Liver (tissue), 9 donors: ENCODE results near the gene CDH15. TPM values are rescaled to one million over a fixed set of nuclear protein-coding genes. Genes with fewer than 3 reads are reported as not detected.

Experiments used
- DNase-seq: peaks from one replicate; pipeline ENCODE4 v3.0.0-alpha.2; 2017; ENCODE audit warnings: low spot score
- H3K27ac ChIP-seq, 2 donors: one replicate each; pipeline ENCODE4 v1.7.0; 2013; ENCODE audit warnings: inconsistent platforms in 2 of 2, low read length in 2 of 2, control low read depth in 1 of 2, low read depth in 1 of 2, mild to moderate bottlenecking in 1 of 2
- H3K27me3 ChIP-seq, 4 donors: one replicate each; pipeline versions ENCODE4 v1.6.1 to v1.7.0; 2013; ENCODE audit warnings: low read length in 3 of 4, inconsistent platforms in 1 of 4, mild to moderate bottlenecking in 1 of 4, moderate library complexity in 1 of 4; ENCODE audit not compliant: control insufficient read depth in 4 of 4, insufficient read depth in 4 of 4
- H3K36me3 ChIP-seq, 4 donors: one replicate each; pipeline versions ENCODE4 v1.6.1 to v1.7.0; 2013; ENCODE audit warnings: low read length in 3 of 4, mild to moderate bottlenecking in 3 of 4, low read depth in 1 of 4, moderate library complexity in 1 of 4; ENCODE audit not compliant: control insufficient read depth in 4 of 4, insufficient read depth in 3 of 4
- H3K4me1 ChIP-seq, 4 donors: one replicate each; pipeline versions ENCODE4 v1.6.1 to v1.7.0; 2013; ENCODE audit warnings: low read length in 3 of 4, mild to moderate bottlenecking in 3 of 4, moderate library complexity in 1 of 4; ENCODE audit not compliant: control insufficient read depth in 4 of 4, insufficient read depth in 4 of 4
- H3K4me3 ChIP-seq, 3 donors: one replicate each; pipeline versions ENCODE4 v1.6.1 to v1.7.0; 2013; ENCODE audit warnings: low read length in 3 of 3, control low read depth in 1 of 3, low read depth in 1 of 3, mild to moderate bottlenecking in 1 of 3
- H3K9ac ChIP-seq, 2 donors: one replicate each; pipeline ENCODE4 v1.7.0; 2013; ENCODE audit warnings: low read length in 2 of 2, mild to moderate bottlenecking in 2 of 2, moderate library complexity in 2 of 2, control low read depth in 1 of 2, low read depth in 1 of 2
- H3K9me3 ChIP-seq, 4 donors: one replicate each; pipeline versions ENCODE4 v1.6.1 to v1.7.0; 2013; ENCODE audit warnings: low read length in 3 of 4; ENCODE audit not compliant: control insufficient read depth in 4 of 4
- EGR1 ChIP-seq, 2 donors: IDR thresholded peaks; 2 replicates each; pipeline ENCODE4 v1.6.1; 2016 to 2018; ENCODE audit warnings: antibody characterized with exemption in 2 of 2, low read depth in 2 of 2
- FOXA1 ChIP-seq: IDR thresholded peaks from 2 replicates; pipeline ENCODE4 v1.6.1; 2016; ENCODE audit warnings: antibody characterized with exemption
- FOXA2 ChIP-seq: IDR thresholded peaks from 2 replicates; pipeline ENCODE4 v1.6.1; 2016; ENCODE audit warnings: antibody characterized with exemption
- GABPA ChIP-seq, 2 donors: IDR thresholded peaks in 1 of 2; conservative IDR thresholded peaks in 1 of 2; 2 replicates each; pipeline ENCODE4 v1.6.1; 2016; ENCODE audit warnings: antibody characterized with exemption in 2 of 2, mild to moderate bottlenecking in 1 of 2, moderate library complexity in 1 of 2
- HNF4A ChIP-seq, 2 donors: conservative IDR thresholded peaks; 2 replicates each; pipeline ENCODE4 v1.6.1; 2016; ENCODE audit warnings: antibody characterized with exemption in 2 of 2, mild to moderate bottlenecking in 2 of 2
- JUND ChIP-seq, 2 donors: IDR thresholded peaks; 2 replicates each; pipeline ENCODE4 v1.6.1; 2016; ENCODE audit warnings: antibody characterized with exemption in 2 of 2
- NR2F2 ChIP-seq: IDR thresholded peaks from 2 replicates; pipeline ENCODE4 v1.6.1; 2016; ENCODE audit warnings: antibody characterized with exemption
- RAD21 ChIP-seq, 2 donors: IDR thresholded peaks; 2 replicates each; pipeline ENCODE4 v1.6.1; 2016; ENCODE audit warnings: antibody characterized with exemption in 2 of 2, mild to moderate bottlenecking in 2 of 2
- RXRA ChIP-seq, 2 donors: IDR thresholded peaks; 2 replicates each; pipeline ENCODE4 v1.6.1; 2017 to 2018; ENCODE audit warnings: antibody characterized with exemption in 2 of 2, mild to moderate bottlenecking in 1 of 2
- YY1 ChIP-seq: IDR thresholded peaks from 2 replicates; pipeline ENCODE4 v1.6.1; 2016; ENCODE audit warnings: antibody characterized with exemption, mild to moderate bottlenecking
- WGBS: extraction: QIAGEN DNeasy Blood & Tissue Kit; methylation state at CpG from one replicate; pipeline ENCODE4 v1.1.7; 2013; 5-methylcytosine and 5-hydroxymethylcytosine counted together
- polyA plus RNA-seq, 2 donors: library from polyadenylated mRNA; stranded (reverse) in 1 of 2; unstranded in 1 of 2; fragments of 200-250 nt in 1 of 2; fragments of >200 nt in 1 of 2; fragmentation: Nextera tagmentation in 1 of 2; extraction: Ambion mirVana in 1 of 2; gene quantifications; one replicate each; pipeline versions ENCODE4 v1.2.1 to v1.2.3, GENCODE V29; 2013 to 2015
- total RNA-seq, 2 donors: library from RNA; depleted of rRNA; stranded (reverse); fragments of >200 nt; gene quantifications; one replicate each; pipeline ENCODE4 v1.2.3, GENCODE V29; 2014
- TF ChIP-seq, protein P1 (sequence below): fragments of 150-350 bp; IDR thresholded peaks from 2 replicates; pipeline ENCODE4 v1.5.1; 2017; ENCODE audit warnings: improper control_type of control experiment, low read depth, low read length; ENCODE audit not compliant: missing input control
- TF ChIP-seq, protein P2 (sequence below): IDR thresholded peaks from 2 replicates; pipeline ENCODE4 v1.6.1; 2016; ENCODE audit warnings: antibody characterized with exemption, mild to moderate bottlenecking
- TF ChIP-seq, protein P3 (sequence below): IDR thresholded peaks from 2 replicates; pipeline ENCODE4 v1.6.1; 2016; ENCODE audit warnings: antibody characterized with exemption
- TF ChIP-seq, protein P4 (sequence below): IDR thresholded peaks from 2 replicates; pipeline ENCODE4 v1.6.1; 2016; ENCODE audit warnings: antibody characterized with exemption
- TF ChIP-seq, protein P5 (sequence below): IDR thresholded peaks from 2 replicates; pipeline ENCODE4 v1.6.1; 2016; ENCODE audit warnings: antibody characterized with exemption
- donor health status: healthy.
- donor health status: healthy.
- donor health status: healthy.
- donor health status: healthy.
- donor health status: healthy.

Gene CDH15
- total and polyA plus RNA-seq, 4 donors, result 0.12 TPM; not detected in 3

DNA sequence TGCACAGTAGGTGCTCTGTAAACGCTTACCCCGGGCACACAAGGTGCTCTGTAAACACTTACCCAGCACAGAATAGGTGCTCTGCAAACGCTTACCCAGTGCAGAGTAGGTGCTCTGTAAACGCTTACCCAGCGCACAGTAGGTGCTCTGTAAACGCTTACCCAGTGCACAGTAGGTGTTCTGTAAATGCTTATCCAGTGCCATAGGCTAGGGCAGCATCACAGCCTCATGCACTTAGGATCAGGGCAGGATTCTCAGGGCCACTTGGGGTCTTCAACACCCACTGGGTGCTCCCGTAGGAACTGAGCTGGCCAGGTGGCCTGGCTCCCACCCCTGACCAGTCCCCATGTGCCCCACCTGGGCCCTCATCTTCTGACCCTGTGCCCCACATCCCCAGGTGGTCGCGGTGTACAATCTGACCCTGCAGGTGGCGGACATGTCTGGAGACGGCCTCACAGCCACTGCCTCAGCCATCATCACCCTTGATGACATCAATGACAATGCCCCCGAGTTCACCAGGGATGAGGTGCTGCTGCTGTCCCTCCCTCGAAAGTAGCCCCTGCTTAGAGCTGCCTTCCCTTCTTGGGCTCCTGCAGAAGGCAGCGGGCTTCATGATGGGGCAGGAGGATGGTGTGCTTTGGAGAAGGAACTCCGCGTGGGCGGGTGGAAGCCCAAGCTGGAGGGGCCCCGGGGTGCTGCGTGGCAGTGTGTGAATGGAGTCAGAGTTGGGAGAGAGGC is 15.7 kb downstream of the CDH15 start:
- no peak for TF ChIP-seq HNF4A (conservative IDR thresholded peaks at IDR 0.05)
- TF ChIP-seq, protein P1, sequence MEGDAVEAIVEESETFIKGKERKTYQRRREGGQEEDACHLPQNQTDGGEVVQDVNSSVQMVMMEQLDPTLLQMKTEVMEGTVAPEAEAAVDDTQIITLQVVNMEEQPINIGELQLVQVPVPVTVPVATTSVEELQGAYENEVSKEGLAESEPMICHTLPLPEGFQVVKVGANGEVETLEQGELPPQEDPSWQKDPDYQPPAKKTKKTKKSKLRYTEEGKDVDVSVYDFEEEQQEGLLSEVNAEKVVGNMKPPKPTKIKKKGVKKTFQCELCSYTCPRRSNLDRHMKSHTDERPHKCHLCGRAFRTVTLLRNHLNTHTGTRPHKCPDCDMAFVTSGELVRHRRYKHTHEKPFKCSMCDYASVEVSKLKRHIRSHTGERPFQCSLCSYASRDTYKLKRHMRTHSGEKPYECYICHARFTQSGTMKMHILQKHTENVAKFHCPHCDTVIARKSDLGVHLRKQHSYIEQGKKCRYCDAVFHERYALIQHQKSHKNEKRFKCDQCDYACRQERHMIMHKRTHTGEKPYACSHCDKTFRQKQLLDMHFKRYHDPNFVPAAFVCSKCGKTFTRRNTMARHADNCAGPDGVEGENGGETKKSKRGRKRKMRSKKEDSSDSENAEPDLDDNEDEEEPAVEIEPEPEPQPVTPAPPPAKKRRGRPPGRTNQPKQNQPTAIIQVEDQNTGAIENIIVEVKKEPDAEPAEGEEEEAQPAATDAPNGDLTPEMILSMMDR, result no peak
- peak in 1 of 2 donors; percentile 18 for TF ChIP-seq RXRA (IDR thresholded peaks at IDR 0.05)
- no peak for TF ChIP-seq FOXA1
- no peak for TF ChIP-seq GABPA (IDR thresholded peaks at IDR 0.05 in 1 of 2, conservative IDR thresholded peaks at IDR 0.05 in 1 of 2)
- TF ChIP-seq, protein P2, sequence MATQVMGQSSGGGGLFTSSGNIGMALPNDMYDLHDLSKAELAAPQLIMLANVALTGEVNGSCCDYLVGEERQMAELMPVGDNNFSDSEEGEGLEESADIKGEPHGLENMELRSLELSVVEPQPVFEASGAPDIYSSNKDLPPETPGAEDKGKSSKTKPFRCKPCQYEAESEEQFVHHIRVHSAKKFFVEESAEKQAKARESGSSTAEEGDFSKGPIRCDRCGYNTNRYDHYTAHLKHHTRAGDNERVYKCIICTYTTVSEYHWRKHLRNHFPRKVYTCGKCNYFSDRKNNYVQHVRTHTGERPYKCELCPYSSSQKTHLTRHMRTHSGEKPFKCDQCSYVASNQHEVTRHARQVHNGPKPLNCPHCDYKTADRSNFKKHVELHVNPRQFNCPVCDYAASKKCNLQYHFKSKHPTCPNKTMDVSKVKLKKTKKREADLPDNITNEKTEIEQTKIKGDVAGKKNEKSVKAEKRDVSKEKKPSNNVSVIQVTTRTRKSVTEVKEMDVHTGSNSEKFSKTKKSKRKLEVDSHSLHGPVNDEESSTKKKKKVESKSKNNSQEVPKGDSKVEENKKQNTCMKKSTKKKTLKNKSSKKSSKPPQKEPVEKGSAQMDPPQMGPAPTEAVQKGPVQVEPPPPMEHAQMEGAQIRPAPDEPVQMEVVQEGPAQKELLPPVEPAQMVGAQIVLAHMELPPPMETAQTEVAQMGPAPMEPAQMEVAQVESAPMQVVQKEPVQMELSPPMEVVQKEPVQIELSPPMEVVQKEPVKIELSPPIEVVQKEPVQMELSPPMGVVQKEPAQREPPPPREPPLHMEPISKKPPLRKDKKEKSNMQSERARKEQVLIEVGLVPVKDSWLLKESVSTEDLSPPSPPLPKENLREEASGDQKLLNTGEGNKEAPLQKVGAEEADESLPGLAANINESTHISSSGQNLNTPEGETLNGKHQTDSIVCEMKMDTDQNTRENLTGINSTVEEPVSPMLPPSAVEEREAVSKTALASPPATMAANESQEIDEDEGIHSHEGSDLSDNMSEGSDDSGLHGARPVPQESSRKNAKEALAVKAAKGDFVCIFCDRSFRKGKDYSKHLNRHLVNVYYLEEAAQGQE, result no peak
- TF ChIP-seq JUND (IDR thresholded peaks at IDR 0.05), result no peak
- no peak for DNase-seq

DNA sequence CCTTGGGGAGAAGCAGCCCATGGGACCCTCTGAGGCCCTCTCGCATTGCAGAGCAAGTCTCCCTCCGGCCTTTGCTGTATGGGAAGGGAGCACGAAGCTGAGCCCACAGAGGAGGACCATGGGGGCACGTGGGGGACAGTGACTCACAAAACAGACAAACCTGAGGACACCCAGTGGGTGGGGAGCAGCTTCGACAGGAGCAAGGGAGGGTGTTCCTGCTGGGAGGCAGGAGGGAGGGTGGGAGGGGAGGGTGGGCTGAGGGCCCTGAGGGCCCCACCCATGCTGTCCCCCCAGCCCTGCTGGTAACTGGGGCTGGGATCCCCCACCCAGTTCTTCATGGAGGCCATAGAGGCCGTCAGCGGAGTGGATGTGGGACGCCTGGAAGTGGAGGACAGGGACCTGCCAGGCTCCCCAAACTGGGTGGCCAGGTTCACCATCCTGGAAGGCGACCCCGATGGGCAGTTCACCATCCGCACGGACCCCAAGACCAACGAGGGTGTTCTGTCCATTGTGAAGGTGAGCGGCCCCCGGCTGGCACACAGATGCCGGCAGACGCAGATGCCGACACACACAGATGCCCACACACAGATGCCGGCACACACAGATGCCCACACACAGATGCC is 16.3 kb downstream of the CDH15 start:
- Histone ChIP-seq H3K36me3 (no peaks in the 10 kb centered on the region), H3K27me3 (no peaks in the 10 kb centered on the region), H3K9ac (no peak overlapping the region), H3K27ac (no peak overlapping the region), H3K9me3 (no peaks in the 10 kb centered on the region), H3K4me3 (no peak overlapping the region), H3K4me1 (peaks cover 0 to 5% (median 4%) of the 10 kb centered on the region in 4 donors)
- 75% methylated on average over 19 of the region's 19 CpGs for WGBS
- no peak for DNase-seq
- TF ChIP-seq FOXA1 (no peak), GABPA (IDR thresholded peaks at IDR 0.05 in 1 of 2, conservative IDR thresholded peaks at IDR 0.05 in 1 of 2) (no peak), YY1 (no peak), RXRA (IDR thresholded peaks at IDR 0.05) (no peak), EGR1 (IDR thresholded peaks at IDR 0.05; ENCODE audit: low read depth in 2 of 2) (no peak), RAD21 (IDR thresholded peaks at IDR 0.05) (no peak), NR2F2 (no peak), FOXA2 (no peak), JUND (IDR thresholded peaks at IDR 0.05) (no peak)
- TF ChIP-seq, protein P1, result no peak
- TF ChIP-seq, protein P3, sequence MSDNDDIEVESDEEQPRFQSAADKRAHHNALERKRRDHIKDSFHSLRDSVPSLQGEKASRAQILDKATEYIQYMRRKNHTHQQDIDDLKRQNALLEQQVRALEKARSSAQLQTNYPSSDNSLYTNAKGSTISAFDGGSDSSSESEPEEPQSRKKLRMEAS, result no peak
- TF ChIP-seq, protein P2, result no peak
- TF ChIP-seq, protein P4, sequence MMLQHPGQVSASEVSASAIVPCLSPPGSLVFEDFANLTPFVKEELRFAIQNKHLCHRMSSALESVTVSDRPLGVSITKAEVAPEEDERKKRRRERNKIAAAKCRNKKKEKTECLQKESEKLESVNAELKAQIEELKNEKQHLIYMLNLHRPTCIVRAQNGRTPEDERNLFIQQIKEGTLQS, result no peak
- TF ChIP-seq, protein P5, sequence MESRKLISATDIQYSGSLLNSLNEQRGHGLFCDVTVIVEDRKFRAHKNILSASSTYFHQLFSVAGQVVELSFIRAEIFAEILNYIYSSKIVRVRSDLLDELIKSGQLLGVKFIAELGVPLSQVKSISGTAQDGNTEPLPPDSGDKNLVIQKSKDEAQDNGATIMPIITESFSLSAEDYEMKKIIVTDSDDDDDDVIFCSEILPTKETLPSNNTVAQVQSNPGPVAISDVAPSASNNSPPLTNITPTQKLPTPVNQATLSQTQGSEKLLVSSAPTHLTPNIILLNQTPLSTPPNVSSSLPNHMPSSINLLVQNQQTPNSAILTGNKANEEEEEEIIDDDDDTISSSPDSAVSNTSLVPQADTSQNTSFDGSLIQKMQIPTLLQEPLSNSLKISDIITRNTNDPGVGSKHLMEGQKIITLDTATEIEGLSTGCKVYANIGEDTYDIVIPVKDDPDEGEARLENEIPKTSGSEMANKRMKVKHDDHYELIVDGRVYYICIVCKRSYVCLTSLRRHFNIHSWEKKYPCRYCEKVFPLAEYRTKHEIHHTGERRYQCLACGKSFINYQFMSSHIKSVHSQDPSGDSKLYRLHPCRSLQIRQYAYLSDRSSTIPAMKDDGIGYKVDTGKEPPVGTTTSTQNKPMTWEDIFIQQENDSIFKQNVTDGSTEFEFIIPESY, result no peak

More for the DNA sequence above, 15.7 kb downstream of the CDH15 start:
- H3K9ac ChIP-seq, result no peak overlapping the region
- H3K9me3 ChIP-seq, result no peaks in the 10 kb centered on the region
- H3K4me1 ChIP-seq, result peaks cover 0 to 3% (median 3%) of the 10 kb centered on the region in 4 donors
- WGBS, result 59% methylated on average over 19 of the region's 19 CpGs
- no peak overlapping the region for H3K4me3 ChIP-seq
- H3K27me3 ChIP-seq, result no peaks in the 10 kb centered on the region
- H3K36me3 ChIP-seq, result no peaks in the 10 kb centered on the region
- H3K27ac ChIP-seq, result no peak overlapping the region
